HepG2 (cell line): Measurements from ENCODE around the gene ACTN4. TPM values are rescaled to one million over a fixed set of nuclear protein-coding genes. Genes with fewer than 3 reads are reported as not detected.

ENCODE experiments used
- CREM ChIP-seq, 2 experiments: sonication (generic) in 1 of 2; formaldehyde crosslinking in 1 of 2; IDR thresholded peaks; 2 replicates each; pipeline versions ENCODE4 v1.4.0 to v1.6.1; 2016 to 2020; ENCODE audit warnings: antibody characterized with exemption in 1 of 2, mild to moderate bottlenecking in 1 of 2, missing genetic modification reagents in 1 of 2
- DMTF1 ChIP-seq: sonication (generic); formaldehyde crosslinking; IDR thresholded peaks from 2 replicates; pipeline ENCODE4 v1.4.0; 2020; ENCODE audit warnings: mild to moderate bottlenecking, missing genetic modification reagents
- EP300 ChIP-seq, 3 experiments: sonication (generic) in 1 of 3; formaldehyde crosslinking in 1 of 3; IDR thresholded peaks; 2 replicates each; pipeline versions ENCODE4 v1.5.1 to v1.6.1; 2011 to 2020; ENCODE audit warnings: low read depth in 2 of 3, low read length in 2 of 3, borderline replicate concordance in 1 of 3, improper control_type of control experiment in 1 of 3, mild to moderate bottlenecking in 1 of 3, missing genetic modification reagents in 1 of 3, moderate library complexity in 1 of 3
- FOSL2 ChIP-seq: sonication (generic); formaldehyde crosslinking; IDR thresholded peaks from 2 replicates; pipeline ENCODE4 v1.4.0; 2020; ENCODE audit warnings: missing genetic modification reagents
- GFI1 ChIP-seq: sonication (generic); formaldehyde crosslinking; IDR thresholded peaks from 2 replicates; pipeline ENCODE4 v1.5.0; 2020; ENCODE audit warnings: missing genetic modification reagents, mild to moderate bottlenecking, borderline replicate concordance
- HMGXB4 ChIP-seq, 2 experiments: sonication (generic) in 1 of 2; formaldehyde crosslinking in 1 of 2; IDR thresholded peaks; 2 replicates each; pipeline versions ENCODE4 v1.4.0 to v1.6.1; 2018 to 2020; ENCODE audit warnings: missing genetic modification reagents in 2 of 2, borderline replicate concordance in 1 of 2, low read depth in 1 of 2, mild to moderate bottlenecking in 1 of 2, missing biosample characterization in 1 of 2
- HOXA3 ChIP-seq: sonication (generic); formaldehyde crosslinking; IDR thresholded peaks from 2 replicates; pipeline ENCODE4 v1.5.0; 2020; ENCODE audit warnings: missing genetic modification reagents
- MTA1 ChIP-seq: sonication (generic); formaldehyde crosslinking; IDR thresholded peaks from 2 replicates; pipeline ENCODE4 v1.4.0; 2020; ENCODE audit warnings: missing genetic modification reagents, mild to moderate bottlenecking, borderline replicate concordance
- TFAP4 ChIP-seq: sonication (generic); IDR thresholded peaks from 2 replicates; pipeline ENCODE4 v1.6.1; 2016; ENCODE audit warnings: low read depth, borderline replicate concordance
- ZBTB3 ChIP-seq: sonication (generic); formaldehyde crosslinking; IDR thresholded peaks from 2 replicates; pipeline ENCODE4 v1.4.0; 2020; ENCODE audit warnings: low read depth, mild to moderate bottlenecking, moderate library complexity, missing genetic modification reagents, borderline replicate concordance
- ZFYVE20 ChIP-seq: sonication (generic); formaldehyde crosslinking; IDR thresholded peaks from 2 replicates; pipeline ENCODE4 v1.8.0; 2023; ENCODE audit warnings: low read depth, mild to moderate bottlenecking, moderate library complexity, missing genetic modification reagents, borderline replicate concordance
- ZMYM4 ChIP-seq: sonication (generic); formaldehyde crosslinking; IDR thresholded peaks from 2 replicates; pipeline ENCODE4 v1.8.1; 2023; ENCODE audit warnings: mild to moderate bottlenecking, missing genetic modification reagents
- ZNF138 ChIP-seq: sonication (generic); formaldehyde crosslinking; IDR thresholded peaks from 2 replicates; pipeline ENCODE4 v1.5.0; 2020; ENCODE audit warnings: mild to moderate bottlenecking, low read depth, missing genetic modification reagents
- ZNF33A ChIP-seq: sonication (generic); formaldehyde crosslinking; IDR thresholded peaks from 2 replicates; pipeline ENCODE4 v1.5.1; 2020; ENCODE audit warnings: missing genetic modification reagents, mild to moderate bottlenecking, moderate library complexity, borderline replicate concordance
- ZNF441 ChIP-seq: sonication (generic); formaldehyde crosslinking; IDR thresholded peaks from 2 replicates; pipeline ENCODE4 v1.7.0; 2021; ENCODE audit warnings: missing genetic modification reagents, borderline replicate concordance
- polyA plus RNA-seq, 8 experiments: library from polyadenylated mRNA; depleted of rRNA in 3 of 8; stranded (reverse) in 7 of 8; unstranded in 1 of 8; fragments of >200 nt; fragmentation: Illumina TruSeq in 4 of 8; extraction: Trizol in 4 of 8; gene quantifications; 2 replicates each; pipeline versions ENCODE4 v1.2.1 to v1.2.3, GENCODE V29; 2011 to 2016; ENCODE audit warnings: low read depth in 4 of 8, missing spikeins in 1 of 8, mixed read lengths in 1 of 8; ENCODE audit not compliant: insufficient read depth in 1 of 8
- total RNA-seq, 5 experiments: library from RNA; depleted of rRNA; stranded (reverse); fragments of >200 nt; fragmentation: Illumina TruSeq; extraction: Trizol; gene quantifications; 2 replicates each; pipeline ENCODE4 v1.2.3, GENCODE V29; 2016; ENCODE audit warnings: low read depth in 1 of 5
- TF ChIP-seq, protein P1 (sequence below): sonication (generic); formaldehyde crosslinking; IDR thresholded peaks from 2 replicates; pipeline ENCODE4 v1.4.0; 2020; ENCODE audit warnings: low read depth, mild to moderate bottlenecking, missing genetic modification reagents

Gene ACTN4
- total and polyA plus RNA-seq, 2 of the 13 experiments (the other 11 are each of a cell fraction or from before 2014, with no cell fraction given), result 171 to 192 TPM

DNA sequence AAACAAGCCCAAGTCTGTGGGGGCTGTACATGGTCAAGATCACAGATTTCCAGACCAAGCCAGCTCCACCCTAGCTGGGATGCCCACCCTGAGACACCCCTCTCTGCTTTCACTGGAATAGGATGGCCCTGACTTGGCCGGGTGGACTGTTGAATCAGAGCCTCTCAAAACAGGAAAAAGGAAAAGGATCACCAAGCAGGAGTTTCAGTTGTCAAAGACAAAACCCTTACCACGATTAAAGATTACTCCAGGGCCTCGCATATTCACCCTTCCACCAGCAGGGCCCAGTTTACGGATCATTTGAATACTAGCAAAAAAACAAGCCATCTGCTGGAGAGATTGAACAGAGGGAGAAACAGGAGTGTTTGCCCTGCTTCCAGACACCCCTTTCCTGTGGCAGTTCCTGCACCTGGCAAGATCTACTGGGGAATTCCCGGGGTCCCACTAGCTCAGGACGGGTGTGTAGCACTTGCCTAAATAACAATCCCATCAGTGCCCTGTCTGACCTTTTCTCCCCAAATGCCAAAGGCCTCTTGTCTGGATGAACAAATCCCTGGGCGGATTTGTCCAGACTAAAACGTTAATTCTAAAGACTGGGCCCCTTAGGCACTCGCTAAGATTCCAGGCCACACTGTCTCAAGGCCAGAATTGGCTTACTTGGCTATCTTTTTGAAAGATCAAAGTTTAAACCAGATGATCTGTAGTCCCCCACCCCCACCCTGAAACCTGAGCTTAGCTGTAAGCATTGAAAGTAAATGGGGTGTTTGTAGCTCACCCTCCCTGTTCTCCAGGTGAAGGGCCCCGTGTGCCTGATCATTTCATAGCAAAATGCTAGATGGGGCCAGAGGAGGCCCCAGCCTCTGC lies 38.4 kb downstream of the ACTN4 start (continued):
- TF ChIP-seq ZFYVE20 (CRISPR knock-in tag), result no peak
- TF ChIP-seq ZBTB3 (CRISPR knock-in tag), result 0 out of 2 replicates have a peak, but pooled peaks have one; percentile 42
- peak in 1 of 2 experiments; percentile 47; a peak in 1 of 4 replicates for TF ChIP-seq EP300 (IDR thresholded peaks at IDR 0.05; ENCODE audit: low read depth in 2 of 2, low read length in 2 of 2)
- TF ChIP-seq EP300 (CRISPR knock-in tag; IDR thresholded peaks at IDR 0.05; ENCODE audit: borderline replicate concordance), result no peak; the same call in 1 of the 2 replicates
- TF ChIP-seq FOSL2 (CRISPR knock-in tag), result peak; percentile 59
- TF ChIP-seq MTA1 (CRISPR knock-in tag), result peak; percentile 60; the same call in 1 of the 2 replicates
- 0 out of 2 replicates have a peak, but pooled peaks have one; percentile 21 for TF ChIP-seq HOXA3 (CRISPR knock-in tag)
- TF ChIP-seq TFAP4, result peak; percentile 70; the same call in 1 of the 2 replicates
- TF ChIP-seq HMGXB4 (CRISPR knock-in tag; IDR thresholded peaks at IDR 0.05; ENCODE audit: borderline replicate concordance in 1 of 2, low read depth in 1 of 2), result 0 out of 4 replicates have a peak, but pooled peaks of 1 of the 2 experiments have one; percentile 27
- TF ChIP-seq ZNF33A (CRISPR knock-in tag), result no peak
- 0 out of 2 replicates have a peak, but pooled peaks have one; percentile 42 for TF ChIP-seq GFI1
- TF ChIP-seq ZNF441, result 0 out of 2 replicates have a peak, but pooled peaks have one; percentile 49
- TF ChIP-seq ZNF138 (CRISPR knock-in tag), result no peak
- 0 out of 2 replicates have a peak, but pooled peaks have one; percentile 8 for TF ChIP-seq ZMYM4 (CRISPR knock-in tag)
- TF ChIP-seq CREM (IDR thresholded peaks at IDR 0.05), result peak; percentile 11; the same call in 1 of the 2 replicates
- TF ChIP-seq CREM (CRISPR knock-in tag; IDR thresholded peaks at IDR 0.05), result no peak
- TF ChIP-seq, protein P1, sequence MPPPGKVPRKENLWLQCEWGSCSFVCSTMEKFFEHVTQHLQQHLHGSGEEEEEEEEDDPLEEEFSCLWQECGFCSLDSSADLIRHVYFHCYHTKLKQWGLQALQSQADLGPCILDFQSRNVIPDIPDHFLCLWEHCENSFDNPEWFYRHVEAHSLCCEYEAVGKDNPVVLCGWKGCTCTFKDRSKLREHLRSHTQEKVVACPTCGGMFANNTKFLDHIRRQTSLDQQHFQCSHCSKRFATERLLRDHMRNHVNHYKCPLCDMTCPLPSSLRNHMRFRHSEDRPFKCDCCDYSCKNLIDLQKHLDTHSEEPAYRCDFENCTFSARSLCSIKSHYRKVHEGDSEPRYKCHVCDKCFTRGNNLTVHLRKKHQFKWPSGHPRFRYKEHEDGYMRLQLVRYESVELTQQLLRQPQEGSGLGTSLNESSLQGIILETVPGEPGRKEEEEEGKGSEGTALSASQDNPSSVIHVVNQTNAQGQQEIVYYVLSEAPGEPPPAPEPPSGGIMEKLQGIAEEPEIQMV (CRISPR knock-in tag), result 0 out of 2 replicates have a peak, but pooled peaks have one; percentile 41
- TF ChIP-seq DMTF1 (CRISPR knock-in tag), result 0 out of 2 replicates have a peak, but pooled peaks have one; percentile 45
